ENCODE results near the gene SNTG2.
"Not testable (repeated sequence)": the region's sequence is repeated elsewhere in the genome, so short reads cannot be mapped to it uniquely, and the experiment has no call there.

The SNTG2 gene

GRCh38 chr2:1060372-1060771 is 109.7 kb downstream of the SNTG2 start:
- no peak for DNase-seq

GRCh38 chr2:1060987-1061386 is 110.3 kb downstream of the SNTG2 start:
- no peak for DNase-seq

DNA sequence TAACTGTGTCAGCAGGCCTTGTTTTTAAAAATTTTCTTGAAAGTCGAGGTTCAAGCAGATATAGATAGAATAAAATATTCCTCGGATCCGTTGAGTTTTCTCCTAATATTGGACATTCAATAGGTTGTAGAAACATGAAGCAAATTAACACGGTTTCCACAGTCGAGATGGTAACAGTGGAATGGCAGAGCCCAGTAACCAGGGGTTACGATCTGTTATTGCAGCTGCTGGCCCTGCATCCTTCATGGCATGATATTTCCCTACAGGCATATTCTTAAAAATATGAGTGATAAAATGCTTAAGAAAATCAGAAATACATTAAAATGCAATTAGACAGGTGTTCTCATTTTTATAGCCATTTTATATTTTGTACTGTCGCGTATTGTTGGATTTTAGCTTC is 117.6 kb downstream of the SNTG2 start:
- DNase-seq: no peak

DNA sequence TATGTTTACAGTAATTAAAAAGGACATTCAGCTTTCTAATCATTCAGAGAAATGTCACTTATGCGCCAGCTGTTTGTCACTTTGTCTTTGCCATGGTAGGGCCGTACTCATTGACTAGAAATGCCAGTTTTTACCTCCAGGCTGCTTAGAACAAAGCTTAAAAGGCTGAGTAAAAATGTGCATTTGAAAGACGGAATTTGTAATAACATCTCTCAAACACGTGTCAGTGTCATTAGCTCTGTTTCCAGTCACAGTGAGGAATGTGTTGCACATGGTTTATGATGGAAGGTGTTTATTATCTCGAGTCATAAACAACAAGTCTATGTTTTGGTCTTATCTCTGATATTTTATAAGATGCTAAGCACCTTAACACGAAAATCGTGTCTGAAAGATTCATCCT is 118.2 kb downstream of the SNTG2 start:
- no peak for DNase-seq

- DNase-seq: no peak
These were observed 119.2 kb downstream of the SNTG2 start for GRCh38 chr2:1069847-1070246.

DNA sequence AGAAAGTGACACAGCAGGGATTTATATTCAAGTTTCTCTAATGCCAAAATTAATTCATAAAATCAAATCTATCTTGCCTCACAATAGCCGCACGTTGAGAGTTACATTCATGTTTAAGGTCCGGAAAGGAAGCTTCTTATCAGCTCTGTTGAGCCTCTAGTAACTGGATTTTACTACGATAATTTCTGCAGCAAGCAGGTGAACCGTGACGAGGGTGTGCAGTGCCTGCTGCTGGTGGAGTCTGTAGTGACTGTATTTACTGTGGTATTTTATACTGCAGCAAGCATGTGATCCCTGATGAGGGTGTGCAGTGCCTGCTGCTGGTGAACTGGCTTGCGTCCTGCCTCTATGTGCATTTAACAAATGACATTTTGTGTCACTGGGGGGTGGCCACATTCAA is 120.0 kb downstream of the SNTG2 start:
- no peak for DNase-seq

DNA sequence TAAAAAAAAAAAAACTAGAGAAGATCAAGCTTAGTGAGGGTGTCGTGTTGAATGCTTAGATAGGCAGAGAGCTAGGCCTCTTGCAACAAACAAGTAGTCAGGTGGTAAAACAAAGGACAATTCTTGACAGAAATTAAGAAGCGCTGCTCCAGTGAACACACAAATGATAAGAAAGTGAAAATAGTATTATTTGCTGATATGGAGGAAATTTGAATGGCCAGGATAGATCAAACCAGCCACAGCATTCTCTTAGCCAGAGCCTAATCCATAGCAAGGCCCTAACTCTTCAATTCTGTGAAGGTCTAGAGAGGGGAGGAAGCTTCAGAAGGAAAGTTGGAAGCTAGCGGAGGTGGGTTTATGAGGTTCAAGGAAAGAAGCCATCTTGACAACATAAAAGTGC is 121.0 kb downstream of the SNTG2 start:
- DNase-seq: no peak

DNA sequence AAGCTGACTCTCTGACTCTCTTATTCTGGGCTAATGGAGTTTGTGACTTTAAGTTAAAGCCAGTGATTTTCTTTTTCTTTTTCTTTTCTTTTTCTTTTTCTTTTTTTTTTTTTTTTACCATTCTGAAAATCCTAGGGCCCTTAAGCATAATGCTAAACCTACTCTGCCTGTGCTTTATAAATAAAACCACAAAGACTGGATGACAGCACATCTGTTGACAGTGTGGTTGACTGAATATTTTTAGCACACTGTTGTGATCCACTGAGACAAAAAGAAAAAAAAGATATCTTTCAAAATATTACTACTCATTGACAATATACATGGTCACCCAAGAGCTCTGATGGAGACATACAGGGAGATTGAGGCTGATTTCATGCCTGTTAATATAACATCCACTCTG is 121.6 kb downstream of the SNTG2 start:
- DNase-seq: no peak

DNA sequence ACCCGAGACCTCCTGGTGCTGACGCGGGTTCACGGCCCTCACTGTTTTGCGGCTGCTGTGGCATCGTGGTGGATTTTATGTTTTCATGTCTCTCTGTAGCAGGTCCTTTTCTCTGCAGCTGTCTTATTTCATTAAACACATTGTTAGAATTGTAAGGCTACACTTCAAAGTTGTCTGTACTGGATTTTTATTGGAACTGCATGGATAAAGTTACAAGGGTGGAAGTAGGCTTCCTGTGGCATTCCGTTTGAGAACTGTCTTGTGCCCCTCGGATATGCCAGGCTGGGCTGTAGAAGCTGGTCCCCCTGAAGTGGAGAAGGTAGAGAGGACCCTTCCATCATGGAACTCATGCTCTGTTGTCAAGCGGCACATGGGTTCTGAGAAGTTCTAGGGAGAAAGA is 127.3 kb downstream of the SNTG2 start:
- no peak for DNase-seq

DNA sequence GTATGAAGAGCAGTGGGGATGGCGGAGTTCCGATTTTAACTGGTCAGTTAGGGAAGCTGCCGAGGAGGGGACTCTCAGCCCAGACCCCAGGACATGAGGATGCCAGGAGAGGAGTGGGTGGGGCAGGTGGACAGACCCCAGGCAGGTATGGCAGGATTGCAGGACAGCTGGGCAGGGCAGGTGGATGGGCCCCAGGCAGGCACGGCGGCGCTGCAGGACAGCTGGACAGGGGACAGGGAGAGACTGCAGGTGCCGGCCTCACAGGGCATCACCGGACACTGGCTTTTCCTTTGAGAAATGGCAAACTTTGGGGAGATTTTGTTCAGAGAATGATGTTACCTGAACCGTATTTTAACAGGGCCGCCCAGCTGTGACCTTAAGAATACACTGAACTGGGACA is 127.7 kb downstream of the SNTG2 start:
- DNase-seq: no peak

- no peak for DNase-seq
These were observed 129.5 kb downstream of the SNTG2 start for GRCh38 chr2:1079873-1080799.

GRCh38 chr2:1081451-1082225 is 131.0 kb downstream of the SNTG2 start:
- DNase-seq: no peak

DNA sequence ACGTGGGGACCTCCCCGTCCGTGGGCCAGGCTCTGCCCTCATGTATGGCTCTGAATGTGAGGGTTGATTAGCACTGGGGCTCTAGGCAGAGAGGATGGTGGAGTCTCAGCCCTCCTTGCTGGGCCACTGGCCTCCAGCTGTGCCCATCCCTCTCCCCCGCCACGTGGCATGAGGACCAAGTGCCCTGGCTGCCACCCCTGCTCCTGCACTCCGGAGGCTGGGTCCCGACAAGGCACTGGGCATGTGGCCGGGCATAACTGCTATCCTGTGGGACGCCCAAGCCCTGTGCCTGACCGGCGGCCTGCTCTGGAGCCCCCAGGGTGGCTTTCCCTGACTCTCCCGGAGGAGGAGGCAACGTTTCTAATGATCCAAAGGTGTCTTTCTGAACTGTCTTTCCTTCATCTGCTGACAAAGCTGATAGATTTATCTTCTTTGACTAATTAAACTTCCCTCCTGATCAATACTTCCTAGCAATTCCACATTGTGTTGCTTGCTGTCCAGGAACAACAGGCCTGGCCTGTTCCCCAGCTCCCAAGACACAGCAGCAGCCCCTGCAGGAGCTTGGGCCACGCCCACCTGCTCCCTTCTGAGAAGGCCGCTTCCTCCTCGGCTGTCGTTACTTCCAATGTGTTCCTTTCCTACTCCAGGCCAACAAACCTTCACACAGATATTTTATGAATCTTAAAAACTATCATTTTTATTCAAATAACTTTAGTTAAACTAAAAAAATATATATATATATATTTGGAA is 132.0 kb downstream of the SNTG2 start:
- no peak for DNase-seq

DNA sequence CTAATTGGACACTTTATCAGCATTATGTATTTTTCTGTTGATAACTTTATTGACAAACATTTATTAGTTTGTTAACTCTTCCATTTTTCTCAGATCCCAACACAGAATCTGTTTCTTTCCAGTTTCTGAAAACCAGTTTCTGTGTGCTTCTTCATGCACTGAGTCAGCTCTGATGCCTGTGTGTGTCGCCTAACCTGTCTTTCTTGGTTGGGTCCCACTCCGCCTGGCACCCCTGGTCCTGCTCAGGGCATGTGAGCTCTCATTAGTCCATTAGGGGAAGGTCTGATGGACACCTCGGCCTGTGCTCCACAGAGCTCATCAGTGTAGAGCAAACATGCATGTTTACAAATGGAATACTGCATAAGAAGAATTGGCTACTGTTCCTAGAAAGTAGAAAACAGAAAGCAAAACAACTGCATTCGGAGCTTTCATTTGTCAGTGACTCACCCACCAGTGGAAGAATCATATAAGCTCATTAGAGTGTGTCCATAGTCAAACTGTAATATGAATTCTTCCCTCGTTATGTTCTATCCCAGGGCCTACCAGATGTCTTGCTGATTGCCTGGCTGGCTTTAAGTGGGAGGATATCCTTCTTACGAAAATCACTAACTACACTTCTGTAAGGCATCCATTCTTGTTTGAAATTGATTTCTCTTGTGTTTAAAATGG is 137.7 kb downstream of the SNTG2 start:
- DNase-seq: no peak

DNA sequence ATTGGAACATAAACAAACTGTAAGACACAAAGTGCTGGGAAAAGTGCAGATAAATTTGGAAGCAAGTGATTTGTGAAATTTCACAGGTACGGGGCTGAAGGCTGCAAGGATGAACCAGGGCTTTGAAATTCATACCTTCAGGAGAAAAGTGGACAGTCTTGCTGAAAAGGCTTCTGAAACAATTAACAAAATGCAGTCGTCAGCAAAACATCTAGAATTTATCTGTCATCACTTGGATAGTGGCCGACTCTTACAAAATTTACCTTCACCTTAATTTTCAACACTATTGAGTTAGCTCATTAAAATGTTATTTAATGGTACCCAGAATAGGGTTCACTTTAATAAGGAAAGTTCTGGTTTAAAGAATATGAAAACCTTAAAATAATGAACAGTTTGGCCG is 138.3 kb downstream of the SNTG2 start:
- DNase-seq: no peak

DNA sequence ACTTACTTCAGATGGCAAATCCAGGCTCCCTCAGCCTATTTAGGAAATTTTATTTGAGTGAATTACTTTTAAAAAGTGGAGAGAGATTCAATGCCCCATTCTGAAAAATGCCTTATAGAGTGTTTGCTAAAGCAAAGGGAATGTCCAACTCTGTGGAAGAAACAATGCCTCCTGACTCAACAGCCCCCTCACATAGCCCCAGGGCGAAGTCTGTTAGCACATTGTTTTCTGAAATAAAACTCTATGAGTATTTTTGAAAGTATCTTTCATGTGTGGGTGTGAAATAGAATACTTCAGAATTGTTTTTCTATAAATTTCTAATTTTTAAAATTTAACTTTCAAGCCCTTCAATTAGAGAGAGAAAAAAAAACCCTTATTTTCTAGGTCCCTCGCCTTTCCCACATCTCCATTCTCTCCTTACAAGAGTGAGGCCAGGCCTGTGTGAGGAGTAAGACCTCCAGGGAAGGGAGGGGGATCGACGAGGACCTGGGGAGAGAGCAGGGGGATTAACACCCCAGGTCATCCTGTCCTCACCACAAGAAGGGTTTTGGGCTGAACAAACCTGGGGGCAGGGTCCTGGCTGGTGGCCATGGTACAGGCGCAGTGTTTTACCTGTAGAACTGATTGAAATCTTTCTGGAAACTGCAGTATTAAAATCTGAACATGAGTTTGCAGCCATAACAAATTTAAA is 141.4 kb downstream of the SNTG2 start:
- DNase-seq: no peak

DNA sequence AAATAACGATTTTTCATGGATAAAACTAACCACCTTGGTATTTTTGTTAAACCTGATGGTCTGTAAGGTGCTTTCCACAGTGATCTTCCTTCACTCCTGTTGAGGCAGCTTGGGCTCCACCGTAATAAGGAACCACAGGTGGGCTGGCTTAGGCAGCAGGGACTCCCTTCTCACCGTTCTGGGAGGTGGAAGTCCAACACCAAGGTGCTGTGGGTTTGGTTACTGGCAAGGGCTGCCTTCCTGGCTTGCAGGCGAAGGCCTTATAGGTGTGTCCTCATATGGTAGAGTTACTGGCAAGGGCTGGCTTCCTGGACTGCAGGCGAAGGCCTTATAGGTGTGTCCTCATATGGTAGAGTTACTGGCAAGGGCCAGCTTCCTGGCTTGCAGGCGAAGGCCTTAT is 143.0 kb downstream of the SNTG2 start:
- not testable (repeated sequence) for DNase-seq

DNA sequence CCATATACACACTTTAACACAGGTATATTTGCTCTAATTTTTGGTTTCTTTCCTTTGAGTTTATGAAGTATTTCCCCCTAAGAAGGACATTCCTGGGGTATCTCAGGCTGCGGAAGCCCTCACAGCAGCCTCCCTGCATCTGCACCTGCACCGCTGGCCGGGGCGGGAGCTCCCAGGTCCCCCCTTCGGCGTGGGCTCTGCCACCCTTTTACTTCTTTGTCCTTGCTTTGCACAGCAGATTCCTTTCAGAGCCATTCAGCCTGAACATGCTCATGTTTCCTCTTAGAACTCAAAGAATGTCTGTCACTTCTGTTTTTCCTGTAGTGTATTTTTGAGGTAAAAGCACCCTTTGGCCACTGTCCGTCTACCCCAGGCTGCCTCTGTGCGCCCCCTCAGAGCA is 146.5 kb downstream of the SNTG2 start:
- DNase-seq: no peak

DNA sequence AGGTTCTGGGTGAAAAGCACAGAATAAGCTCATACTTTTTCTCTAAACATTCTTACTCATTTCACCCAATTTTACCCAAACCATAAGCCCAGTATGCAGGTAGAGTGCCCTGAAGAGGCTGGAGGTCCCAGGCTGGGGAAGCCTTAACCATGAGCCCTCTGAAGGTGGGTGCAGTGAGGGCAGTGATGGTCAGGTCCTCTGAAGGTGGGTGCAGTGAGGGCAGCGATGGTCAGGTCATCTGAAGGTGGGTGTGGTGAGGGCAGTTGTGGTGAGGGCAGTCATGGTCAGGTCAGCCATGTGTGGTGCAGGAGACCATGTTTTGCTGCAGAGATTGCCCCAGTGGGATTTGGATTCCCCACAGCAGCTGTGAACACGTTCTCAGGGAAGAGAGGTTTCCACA is 148.8 kb downstream of the SNTG2 start:
- no peak for DNase-seq

GRCh38 chr2:1101011-1101782 is 150.5 kb downstream of the SNTG2 start:
- DNase-seq: no peak

DNA sequence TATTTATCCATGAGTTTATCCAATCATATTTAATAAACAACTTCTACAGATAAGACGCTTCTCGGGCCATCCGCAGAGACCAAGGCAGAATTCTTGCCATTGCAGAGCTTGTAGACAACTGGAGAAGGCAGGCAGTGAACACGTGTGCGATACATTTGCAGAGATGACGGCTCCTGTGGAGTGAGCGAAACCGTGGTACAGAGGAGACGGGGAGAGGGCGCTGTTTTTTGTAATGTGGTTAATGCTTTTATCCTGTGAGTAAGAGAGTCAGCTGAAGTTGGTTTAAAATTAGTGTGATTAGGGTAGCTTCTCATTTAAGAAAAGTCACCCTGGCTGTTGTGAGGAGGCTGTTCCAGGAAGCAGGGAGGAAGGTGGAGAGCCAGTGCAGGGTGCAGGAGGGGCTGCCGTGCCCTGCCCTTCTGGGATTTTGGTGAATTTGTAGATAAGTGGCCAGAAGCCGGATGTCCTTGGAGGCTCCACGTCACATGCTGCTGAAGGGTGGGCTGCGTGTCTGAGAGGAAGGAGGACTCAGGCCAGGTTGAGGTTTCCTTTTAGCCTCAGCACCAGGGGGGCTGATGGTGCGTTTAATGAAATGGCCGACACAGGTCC is 151.4 kb downstream of the SNTG2 start:
- no peak for DNase-seq

All from hematopoietic multipotent progenitor cell treated with erythropoietin and hydrocortisone succinate and interleukin-3 and kit ligand, for 8 days (in vitro differentiated cells).